ENCODE measurements around the gene UPF2. TPM values are rescaled to one million over a fixed set of nuclear protein-coding genes. Genes with fewer than 3 reads are reported as not detected.

UPF2 gene
- total and polyA plus RNA-seq, 2 of the 4 experiments (the other 2 are of a cell fraction): 9.2 to 14.3 TPM

DNA sequence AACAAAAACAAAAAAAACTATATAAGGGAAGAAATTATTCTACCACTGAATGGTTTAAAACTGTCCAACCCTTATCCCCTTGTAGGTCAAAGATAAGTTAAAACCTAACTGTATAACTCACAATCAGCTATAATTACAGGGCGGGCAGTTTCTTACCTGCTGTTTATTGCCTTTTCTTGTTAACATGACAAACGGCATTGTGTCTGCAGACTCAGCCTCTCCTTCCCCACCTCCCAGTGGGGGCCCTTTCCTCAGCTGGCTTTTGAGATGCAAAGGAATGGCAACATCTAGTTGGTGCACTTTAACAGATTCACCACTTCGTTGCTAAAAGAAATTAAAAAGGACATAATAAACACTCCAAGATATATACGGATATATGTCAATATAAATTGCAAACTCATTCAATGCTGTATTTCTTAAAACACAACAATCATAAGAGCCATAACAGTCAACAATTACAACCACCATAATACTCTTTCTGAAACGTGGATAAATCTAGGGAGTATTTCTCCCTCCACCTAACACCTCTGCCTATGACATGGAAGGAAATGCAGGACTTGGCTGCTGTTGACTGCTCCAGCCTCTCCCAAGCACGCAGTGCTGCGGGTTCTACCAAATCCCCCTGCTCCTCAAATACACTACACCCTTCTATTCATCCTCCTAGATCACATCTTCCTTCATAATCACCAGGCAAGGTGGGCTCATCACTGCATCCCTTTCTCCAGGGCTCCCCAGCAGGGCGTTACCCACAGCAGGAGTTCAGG is 106.0 kb downstream of the UPF2 start:
- in situ Hi-C loops (cut with MboI; ENCODE audit: low sequenced_read_pairs) (no loop called here), intact Hi-C loops (cut with micrococcal nuclease) (no loop called here), dilution Hi-C loops (cut with HindIII; ENCODE audit: low sequenced_read_pairs, unreplicated experiment) (no loop called here)
- no peak overlapping the region for H2BK20ac ChIP-seq (ENCODE audit: low read depth, low read length)
- H2BK120ac ChIP-seq (ENCODE audit: low read depth, low read length): no peak overlapping the region
- no peaks in the 10 kb centered on the region for H4K20me1 ChIP-seq (ENCODE audit: insufficient read depth, low read length)
- H2AFZ ChIP-seq (replicated peaks; ENCODE audit: low read length, poor library complexity): no peak overlapping the region
- H2BK5ac ChIP-seq (ENCODE audit: low read depth, low read length, poor library complexity, severe bottlenecking): no peak overlapping the region
- ATAC-seq (ENCODE audit: low read depth) (no peak), DNase-seq (no peak)
- H3K27ac ChIP-seq (ENCODE audit: insufficient read depth, low read length): no peak overlapping the region
- H2AK9ac ChIP-seq (replicated peaks; ENCODE audit: low read depth, low read length, poor library complexity): no peak overlapping the region
- H3K79me1 ChIP-seq (ENCODE audit: low read depth in 1 of 2, low read length in 2 of 2): no peaks in the 10 kb centered on the region; a peak in 1 of 4 replicates
- no peak overlapping the region for H3K56ac ChIP-seq (ENCODE audit: extremely low read depth, insufficient read depth, low read length)
- ChIA-PET CTCF (no interaction called here), POLR2A (ENCODE audit: unreplicated experiment) (no interaction called here)
- H3K4ac ChIP-seq (ENCODE audit: low read depth, low read length): no peak overlapping the region
- no peak overlapping the region for H4K8ac ChIP-seq (ENCODE audit: low read depth in 2 of 2, low read length in 2 of 2)
- BruUV-seq (replicated peaks): no TSS peak
- H4K91ac ChIP-seq (ENCODE audit: insufficient read depth, low read depth, low read length): no peak overlapping the region
- H3K4me3 ChIP-seq (ENCODE audit: insufficient read depth, low read depth, low read length): no peak overlapping the region
- H3K9ac ChIP-seq (ENCODE audit: low read depth, low read length): no peak overlapping the region
- no peaks in the 10 kb centered on the region for H3K4me1 ChIP-seq (ENCODE audit: control insufficient read depth, insufficient read depth, low read length)
- no peak overlapping the region for H3K18ac ChIP-seq (ENCODE audit: low read depth, low read length)
- WGBS, 2 experiments (ENCODE audit: extremely low coverage in 2 of 2, insufficient read length in 1 of 2): 56% methylated on average over 2 of the region's 8 CpGs; no CpG with 5 or more reads in 1 of the 2 experiments
- no peak overlapping the region for H3K23ac ChIP-seq (ENCODE audit: low read depth, low read length)
- H3K9me3 ChIP-seq (ENCODE audit: control insufficient read depth, insufficient read depth, low read length): no peaks in the 10 kb centered on the region
- TF ChIP-seq FOS (IDR thresholded peaks at IDR 0.05; ENCODE audit: low read depth, low read length) (no peak), MAFK (IDR thresholded peaks at IDR 0.05; ENCODE audit: low read depth, low read length) (no peak), CTCF (conservative IDR thresholded peaks at IDR 0.05; ENCODE audit: low read depth, low read length) (no peak), NFE2L2 (IDR thresholded peaks at IDR 0.05; ENCODE audit: low read depth, low read length) (no peak), CHD1 (IDR thresholded peaks at IDR 0.05; ENCODE audit: low read depth, low read length) (no peak), RAD21 (IDR thresholded peaks at IDR 0.05; ENCODE audit: low read length) (no peak), RFX5 (IDR thresholded peaks at IDR 0.05; ENCODE audit: low read depth, low read length) (no peak), MXI1 (IDR thresholded peaks at IDR 0.05; ENCODE audit: borderline replicate concordance, low read depth, low read length) (no peak), CEBPB (IDR thresholded peaks at IDR 0.05; ENCODE audit: low read depth, low read length) (no peak), POLR2A (IDR thresholded peaks at IDR 0.05; ENCODE audit: low read depth, low read length) (no peak), MAZ (IDR thresholded peaks at IDR 0.05; ENCODE audit: borderline replicate concordance, low read depth, low read length) (no peak), BHLHE40 (IDR thresholded peaks at IDR 0.05; ENCODE audit: low read depth, low read length) (no peak), ELK1 (IDR thresholded peaks at IDR 0.05; ENCODE audit: borderline replicate concordance, low read depth, low read length) (no peak)
- TF ChIP-seq, protein P1, sequence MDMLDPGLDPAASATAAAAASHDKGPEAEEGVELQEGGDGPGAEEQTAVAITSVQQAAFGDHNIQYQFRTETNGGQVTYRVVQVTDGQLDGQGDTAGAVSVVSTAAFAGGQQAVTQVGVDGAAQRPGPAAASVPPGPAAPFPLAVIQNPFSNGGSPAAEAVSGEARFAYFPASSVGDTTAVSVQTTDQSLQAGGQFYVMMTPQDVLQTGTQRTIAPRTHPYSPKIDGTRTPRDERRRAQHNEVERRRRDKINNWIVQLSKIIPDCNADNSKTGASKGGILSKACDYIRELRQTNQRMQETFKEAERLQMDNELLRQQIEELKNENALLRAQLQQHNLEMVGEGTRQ (IDR thresholded peaks at IDR 0.05; ENCODE audit: low read depth, low read length): no peak
- no peak overlapping the region for H3K14ac ChIP-seq (replicated peaks; ENCODE audit: low read depth, low read length)
- H2BK15ac ChIP-seq (ENCODE audit: low read depth, low read length): no peak overlapping the region
- no peak overlapping the region for H4K5ac ChIP-seq (ENCODE audit: low read depth, low read length)
- H2AK5ac ChIP-seq (ENCODE audit: low read depth, low read length): no peak overlapping the region
- peaks cover 7% of the 10 kb centered on the region; the same call in 1 of the 2 replicates for H3K9me1 ChIP-seq (ENCODE audit: insufficient read depth, low read length)
- no peak overlapping the region for H3K4me2 ChIP-seq (ENCODE audit: low read depth, low read length)
- H3K27me3 ChIP-seq (ENCODE audit: control insufficient read depth, insufficient read depth, low read length): no peaks in the 10 kb centered on the region
- peaks cover 24% of the 10 kb centered on the region for H3K36me3 ChIP-seq (ENCODE audit: control insufficient read depth, insufficient read depth, low read length)
